ENCODE results near the gene TRIOBP. TPM values are rescaled to one million over a fixed set of nuclear protein-coding genes. Genes with fewer than 3 reads are reported as not detected.

Gene TRIOBP
- polyA plus RNA-seq, 1 experiment, result 73.9 TPM

DNA sequence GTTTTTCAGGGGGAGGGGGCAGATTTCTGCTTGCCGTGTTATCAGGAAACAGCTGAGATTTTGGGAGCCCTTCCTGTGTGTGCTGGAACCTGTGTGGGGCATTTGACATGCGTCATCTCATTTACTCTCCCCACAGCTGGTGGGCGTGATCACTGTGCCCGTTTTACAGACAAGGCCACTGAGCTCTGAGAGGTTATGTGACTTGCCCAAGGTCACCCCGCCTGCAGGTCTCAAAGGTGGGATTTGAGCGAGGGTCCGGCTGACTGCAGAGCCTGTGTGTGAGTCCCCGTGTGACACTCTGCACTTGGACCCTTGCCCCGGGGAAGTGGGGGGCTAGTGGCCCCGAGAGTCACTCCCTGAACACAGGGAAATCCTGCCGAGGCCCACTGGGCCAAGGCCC is 62.4 kb downstream of the TRIOBP start:
- no peak overlapping the region for H3K4me3 ChIP-seq (ENCODE audit: low read depth, low read length)
- DNase-seq (ENCODE audit: low read depth), result no peak
- TF ChIP-seq, protein P1, sequence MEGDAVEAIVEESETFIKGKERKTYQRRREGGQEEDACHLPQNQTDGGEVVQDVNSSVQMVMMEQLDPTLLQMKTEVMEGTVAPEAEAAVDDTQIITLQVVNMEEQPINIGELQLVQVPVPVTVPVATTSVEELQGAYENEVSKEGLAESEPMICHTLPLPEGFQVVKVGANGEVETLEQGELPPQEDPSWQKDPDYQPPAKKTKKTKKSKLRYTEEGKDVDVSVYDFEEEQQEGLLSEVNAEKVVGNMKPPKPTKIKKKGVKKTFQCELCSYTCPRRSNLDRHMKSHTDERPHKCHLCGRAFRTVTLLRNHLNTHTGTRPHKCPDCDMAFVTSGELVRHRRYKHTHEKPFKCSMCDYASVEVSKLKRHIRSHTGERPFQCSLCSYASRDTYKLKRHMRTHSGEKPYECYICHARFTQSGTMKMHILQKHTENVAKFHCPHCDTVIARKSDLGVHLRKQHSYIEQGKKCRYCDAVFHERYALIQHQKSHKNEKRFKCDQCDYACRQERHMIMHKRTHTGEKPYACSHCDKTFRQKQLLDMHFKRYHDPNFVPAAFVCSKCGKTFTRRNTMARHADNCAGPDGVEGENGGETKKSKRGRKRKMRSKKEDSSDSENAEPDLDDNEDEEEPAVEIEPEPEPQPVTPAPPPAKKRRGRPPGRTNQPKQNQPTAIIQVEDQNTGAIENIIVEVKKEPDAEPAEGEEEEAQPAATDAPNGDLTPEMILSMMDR (IDR thresholded peaks at IDR 0.05; ENCODE audit: insufficient read depth, low read depth, low read length), result no peak
- CTCF ChIA-PET, result no interaction called here
- H3K36me3 ChIP-seq (ENCODE audit: control insufficient read depth, insufficient read depth, low read length), result peaks cover 54% of the 10 kb centered on the region
- H3K27me3 ChIP-seq (ENCODE audit: control insufficient read depth, insufficient read depth, low read length), result no peaks in the 10 kb centered on the region
- POLR2A ChIA-PET, result no interaction called here

DNA sequence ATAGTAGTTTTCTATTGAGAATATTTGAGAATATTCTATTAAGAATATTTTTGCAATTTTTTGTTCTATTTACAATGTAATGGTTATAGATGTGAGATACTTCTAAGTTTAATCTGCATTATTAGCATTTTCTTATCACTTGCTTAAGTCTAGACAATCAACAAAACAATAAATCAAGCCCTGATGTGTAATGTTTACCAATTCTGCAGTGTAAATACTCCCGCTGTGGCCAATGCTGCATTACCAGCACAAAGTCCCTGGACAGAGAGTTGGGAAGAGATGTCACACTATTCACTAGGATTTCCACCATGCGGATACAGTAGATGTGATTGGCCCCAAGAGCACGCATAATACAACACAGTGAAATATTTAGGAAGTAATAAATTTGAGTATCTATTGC is 63.3 kb downstream of the TRIOBP start:
- CTCF ChIA-PET, result no interaction called here
- Histone ChIP-seq H3K36me3 (ENCODE audit: control insufficient read depth, insufficient read depth, low read length) (peaks cover 51% of the 10 kb centered on the region), H3K4me3 (ENCODE audit: low read depth, low read length) (no peak overlapping the region), H3K27me3 (ENCODE audit: control insufficient read depth, insufficient read depth, low read length) (no peaks in the 10 kb centered on the region)
- TF ChIP-seq, protein P1 (IDR thresholded peaks at IDR 0.05; ENCODE audit: insufficient read depth, low read depth, low read length), result no peak
- DNase-seq (ENCODE audit: low read depth), result no peak
- POLR2A ChIA-PET, result no interaction called here

DNA sequence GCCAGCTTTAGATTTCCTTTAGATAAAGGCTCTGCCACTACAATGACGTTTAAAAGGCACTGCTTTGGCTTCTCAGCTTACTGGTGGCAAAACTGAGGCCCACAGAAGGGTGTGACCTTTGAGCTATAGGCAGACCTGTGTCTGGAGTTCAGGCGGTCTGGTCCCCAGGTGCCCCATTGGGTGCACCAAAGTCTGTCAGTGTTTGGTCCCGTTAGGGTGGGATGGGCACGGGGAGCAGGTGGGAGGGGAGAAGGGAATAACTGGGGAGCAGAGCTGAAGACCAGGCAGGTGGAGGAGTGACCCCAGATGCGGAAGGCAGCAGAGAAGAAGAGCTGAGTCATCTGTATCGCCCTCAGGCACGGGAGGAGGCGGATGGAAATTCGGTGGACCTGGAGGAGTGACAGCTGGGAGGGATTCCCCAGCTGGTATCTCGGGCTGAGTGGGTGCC is 65.6 kb downstream of the TRIOBP start:
- POLR2A ChIA-PET, result no interaction called here
- DNase-seq (ENCODE audit: low read depth), result no peak

DNA sequence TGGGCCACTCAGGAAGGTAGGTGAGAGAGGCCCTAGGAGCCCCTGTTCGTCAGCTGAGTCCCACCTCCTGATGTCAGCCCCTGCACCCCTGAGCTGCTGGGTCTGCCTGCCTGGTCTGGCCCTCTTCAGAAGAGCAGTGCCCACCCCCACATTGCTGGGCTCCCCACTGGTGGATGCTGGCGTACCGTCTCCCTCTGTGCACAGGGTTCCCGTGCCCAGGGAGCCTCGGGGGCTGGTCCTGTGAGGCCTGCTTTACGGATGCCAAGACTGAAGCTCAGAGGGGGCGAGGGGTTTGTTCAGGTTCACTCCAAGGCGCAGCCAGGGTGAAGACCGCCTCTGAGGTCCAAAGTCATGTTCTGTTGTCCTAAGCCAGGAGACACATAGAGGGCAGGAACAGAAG is 66.2 kb downstream of the TRIOBP start:
- Histone ChIP-seq H3K27me3 (ENCODE audit: control insufficient read depth, insufficient read depth, low read length) (no peaks in the 10 kb centered on the region), H3K4me3 (ENCODE audit: low read depth, low read length) (no peak overlapping the region), H3K36me3 (ENCODE audit: control insufficient read depth, insufficient read depth, low read length) (peaks cover 39% of the 10 kb centered on the region)
- CTCF ChIA-PET, result interaction anchor here (1.1 to 1.2 kb wide), 2 partner anchors 54 to 120 kb away, joined by 3 read pairs; no protein-coding TSS in a partner anchor
- TF ChIP-seq, protein P1 (IDR thresholded peaks at IDR 0.05; ENCODE audit: insufficient read depth, low read depth, low read length), result no peak
- POLR2A ChIA-PET, result no interaction called here
- no peak for DNase-seq (ENCODE audit: low read depth)

More for the DNA sequence above, 65.6 kb downstream of the TRIOBP start:
- TF ChIP-seq, protein P1 (IDR thresholded peaks at IDR 0.05; ENCODE audit: insufficient read depth, low read depth, low read length), result no peak
- H3K4me3 ChIP-seq (ENCODE audit: low read depth, low read length), result no peak overlapping the region
- no peaks in the 10 kb centered on the region for H3K27me3 ChIP-seq (ENCODE audit: control insufficient read depth, insufficient read depth, low read length)
- CTCF ChIA-PET, result interaction anchor here (0.6 to 1.2 kb wide), 3 partner anchors 17 to 119 kb away, joined by 3 read pairs; no protein-coding TSS in a partner anchor
- peaks cover 43% of the 10 kb centered on the region for H3K36me3 ChIP-seq (ENCODE audit: control insufficient read depth, insufficient read depth, low read length)

DNA sequence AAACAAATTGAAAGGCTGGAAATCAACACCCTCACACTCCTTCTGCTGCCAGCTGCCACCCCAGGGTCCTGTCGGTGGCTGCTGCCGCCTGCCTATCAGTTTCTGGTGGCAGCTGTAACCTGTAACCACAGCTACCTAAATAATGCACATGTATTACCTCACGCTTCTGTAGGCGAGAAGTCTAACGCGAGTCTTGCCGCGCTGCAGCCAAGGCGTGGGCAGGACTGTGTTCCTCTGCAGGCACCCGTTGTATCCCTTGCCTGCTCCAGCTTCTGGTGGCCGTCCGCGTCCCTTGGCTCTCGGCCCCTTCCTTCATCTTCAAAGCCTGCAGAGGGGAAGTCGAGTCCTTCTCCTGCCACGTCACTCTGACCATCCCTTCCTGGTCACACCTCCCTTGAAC is 66.8 kb downstream of the TRIOBP start:
- DNase-seq (ENCODE audit: low read depth), result no peak
- peaks cover 40% of the 10 kb centered on the region for H3K36me3 ChIP-seq (ENCODE audit: control insufficient read depth, insufficient read depth, low read length)
- H3K4me3 ChIP-seq (ENCODE audit: low read depth, low read length), result no peak overlapping the region
- H3K27me3 ChIP-seq (ENCODE audit: control insufficient read depth, insufficient read depth, low read length), result no peaks in the 10 kb centered on the region
- ChIA-PET POLR2A (no interaction called here), CTCF (interaction anchor here (1.1 to 1.5 kb wide), 3 partner anchors 19 to 54 kb away, joined by 3 to 4 read pairs (median 3); no protein-coding TSS in a partner anchor)
- TF ChIP-seq, protein P1 (IDR thresholded peaks at IDR 0.05; ENCODE audit: insufficient read depth, low read depth, low read length), result no peak

All from BJ (cell line).